ES-I3 (cell line): Measurements from ENCODE around the gene ABCA6.

Experiments used
- H3K36me3 ChIP-seq: 2 replicates; pipeline ENCODE4 v1.6.1; 2013; ENCODE audit warnings: mild to moderate bottlenecking, low read length, control low read depth, moderate library complexity; ENCODE audit not compliant: insufficient read depth
- H3K4me1 ChIP-seq: 2 replicates; pipeline ENCODE4 v1.6.1; 2013; ENCODE audit warnings: mild to moderate bottlenecking, control low read depth, low read length; ENCODE audit not compliant: insufficient read depth
- H3K9ac ChIP-seq: 2 replicates; pipeline ENCODE4 v1.6.1; 2013; ENCODE audit warnings: low read depth, mild to moderate bottlenecking, low read length, moderate library complexity
- H3K9me3 ChIP-seq: 2 replicates; pipeline ENCODE4 v1.6.1; 2013; ENCODE audit warnings: mild to moderate bottlenecking, low read length, moderate library complexity; ENCODE audit not compliant: control insufficient read depth, insufficient read depth

ABCA6 gene

DNA sequence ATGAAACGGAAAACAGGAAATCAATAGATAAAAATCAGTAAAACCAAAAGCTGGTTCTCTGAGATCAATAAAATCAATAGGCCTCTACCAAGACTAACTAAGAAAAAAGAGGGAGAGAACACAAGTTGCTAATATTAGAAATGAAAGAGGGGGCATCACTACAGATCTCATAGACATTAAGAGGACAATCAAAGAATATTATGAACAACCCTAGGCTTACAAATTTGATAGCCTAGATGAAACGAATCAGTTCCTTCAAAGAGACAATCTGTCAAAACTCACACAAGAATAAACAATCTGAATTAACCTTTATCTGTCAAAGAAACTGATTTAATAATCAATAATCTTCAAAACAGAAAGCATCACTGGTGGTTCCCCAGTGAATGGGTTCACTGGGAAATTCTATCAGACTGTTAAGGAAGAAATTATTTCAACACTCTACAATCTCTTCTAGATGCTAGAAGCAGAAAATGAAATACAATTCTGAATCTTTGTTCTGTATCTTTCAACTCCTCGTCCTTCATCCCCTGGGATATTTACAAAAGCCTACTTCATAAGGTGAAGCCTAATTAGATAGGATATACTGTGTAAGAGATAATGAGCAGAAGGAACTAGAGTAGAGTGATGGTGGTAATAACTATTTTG, 85.4 kb downstream of the ABCA6 start:
- H3K9me3 ChIP-seq: no peaks in the 10 kb centered on the region
- no peak overlapping the region for H3K9ac ChIP-seq
- H3K4me1 ChIP-seq: no peaks in the 10 kb centered on the region
- no peaks in the 10 kb centered on the region for H3K36me3 ChIP-seq

DNA sequence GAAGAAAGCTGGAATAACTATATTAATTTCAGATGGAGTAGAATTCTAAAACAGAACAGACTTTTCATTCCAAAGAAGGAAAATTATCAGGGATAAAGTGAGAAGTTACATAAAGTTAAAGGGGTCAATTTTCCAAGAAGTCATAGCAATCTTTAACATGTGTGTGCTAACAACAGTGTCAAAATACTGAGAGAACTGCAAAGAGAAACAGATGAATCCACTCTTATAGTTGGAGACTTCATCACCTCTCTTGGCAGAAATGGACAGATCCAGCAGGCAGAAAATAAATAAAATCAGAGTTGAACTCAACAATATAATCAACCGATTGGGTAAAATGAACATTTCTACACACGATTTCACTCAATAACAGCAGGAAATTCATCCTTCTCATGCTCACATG, 86.4 kb downstream of the ABCA6 start:
- no peak overlapping the region for H3K9ac ChIP-seq

DNA sequence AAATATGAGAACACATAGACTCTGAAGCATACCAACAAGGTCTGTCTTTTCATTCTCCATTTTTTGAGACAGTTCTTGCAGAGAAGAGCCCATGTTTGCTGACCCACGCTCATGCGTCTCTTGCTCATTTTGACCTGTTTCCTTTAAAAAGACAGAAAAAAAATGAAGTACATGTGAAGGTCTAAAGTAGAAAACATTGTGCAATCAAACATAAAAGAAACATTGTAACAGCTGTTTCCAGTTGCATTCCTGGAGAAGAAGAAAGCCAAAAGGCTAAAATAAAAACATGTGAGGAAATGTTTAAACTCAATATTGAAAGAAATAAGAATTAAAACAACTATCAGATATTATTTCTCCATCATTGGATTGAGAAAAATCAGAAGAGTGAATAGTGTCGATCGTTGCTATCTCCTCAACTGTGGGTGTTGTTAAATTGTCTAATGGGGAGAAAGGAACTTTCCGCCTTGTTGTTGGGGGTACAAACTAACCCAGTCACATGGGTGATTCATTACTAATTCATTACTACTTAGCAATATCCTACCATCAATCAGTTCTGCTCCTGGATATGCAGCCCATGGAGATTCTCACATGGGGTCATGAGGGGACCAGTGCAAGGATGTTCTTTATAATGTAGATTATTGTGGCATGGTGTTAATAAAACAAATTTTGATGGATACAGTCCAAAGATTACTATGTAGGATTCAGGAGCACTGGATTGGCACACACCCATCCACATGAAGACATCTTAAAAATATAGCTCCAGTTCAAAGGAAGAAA, 90.5 kb downstream of the ABCA6 start:
- no peaks in the 10 kb centered on the region for H3K36me3 ChIP-seq
- H3K9me3 ChIP-seq: no peaks in the 10 kb centered on the region
- no peaks in the 10 kb centered on the region for H3K4me1 ChIP-seq
- no peak overlapping the region for H3K9ac ChIP-seq

More for the DNA sequence above, 86.4 kb downstream of the ABCA6 start:
- Histone ChIP-seq H3K4me1 (no peaks in the 10 kb centered on the region), H3K36me3 (no peaks in the 10 kb centered on the region), H3K9me3 (no peaks in the 10 kb centered on the region)

DNA sequence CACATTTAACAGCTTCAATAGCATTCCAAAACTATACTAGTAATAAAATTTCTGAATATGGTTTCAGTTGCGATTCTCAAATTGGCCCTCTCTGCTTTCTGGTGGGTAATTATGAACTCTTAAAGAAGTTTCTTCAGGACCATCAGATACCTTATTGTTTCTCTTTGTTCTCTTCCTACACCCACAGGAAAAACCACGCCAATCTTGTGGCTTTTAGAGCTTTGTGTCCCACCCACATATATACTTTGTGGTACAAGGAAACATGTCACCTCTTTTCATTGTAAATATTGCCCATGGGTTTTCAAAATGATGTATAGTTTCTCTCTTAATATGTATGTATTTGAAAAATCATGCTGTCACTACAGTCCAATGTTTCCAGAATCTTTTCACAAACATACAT, 93.1 kb downstream of the ABCA6 start:
- Histone ChIP-seq H3K9me3 (no peaks in the 10 kb centered on the region), H3K4me1 (no peaks in the 10 kb centered on the region), H3K9ac (no peak overlapping the region), H3K36me3 (no peaks in the 10 kb centered on the region)

DNA sequence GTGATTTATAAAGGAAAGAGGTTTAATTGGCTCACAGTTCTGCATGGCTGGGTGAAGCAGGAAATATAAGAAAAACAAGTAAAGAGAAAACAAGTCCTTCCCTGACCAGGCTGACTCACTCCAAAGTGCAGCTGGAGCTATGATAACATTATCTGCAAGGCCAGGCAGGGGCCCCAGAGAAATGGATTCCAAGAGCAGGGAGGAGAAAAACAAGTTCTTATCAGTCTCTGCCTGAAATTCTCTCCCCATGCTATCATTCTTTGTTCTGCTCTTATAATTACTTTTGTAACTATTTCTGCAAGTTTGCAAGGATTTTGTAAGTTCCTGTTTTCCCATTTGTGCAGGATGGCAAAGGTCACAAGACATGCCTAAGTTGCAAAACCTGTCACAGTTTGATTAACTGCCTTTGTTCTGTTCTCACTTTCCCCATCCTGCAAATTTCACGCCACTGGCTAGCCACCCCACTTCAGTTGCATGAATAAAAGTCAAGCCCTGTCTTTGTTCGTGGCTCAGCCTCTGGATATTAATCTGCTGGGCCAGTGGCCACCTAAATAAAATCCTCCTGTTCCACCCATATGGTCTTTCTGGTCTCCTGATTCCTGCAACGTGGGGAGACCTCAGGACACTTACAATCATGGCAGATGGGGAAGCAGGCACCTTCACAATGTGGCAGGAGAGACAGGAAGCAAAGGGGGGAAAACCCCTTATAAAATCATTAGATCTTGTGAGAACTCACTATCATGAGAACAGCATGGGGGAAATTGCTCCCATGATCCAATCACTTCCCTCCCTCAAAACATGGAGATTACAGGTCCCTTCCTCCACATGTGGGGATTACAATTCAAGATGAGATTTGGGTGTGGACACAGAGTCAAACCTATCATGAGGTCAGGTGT, 94.1 kb downstream of the ABCA6 start:
- Histone ChIP-seq H3K4me1 (no peaks in the 10 kb centered on the region), H3K9ac (no peak overlapping the region), H3K9me3 (no peaks in the 10 kb centered on the region), H3K36me3 (no peaks in the 10 kb centered on the region)

- H3K36me3 ChIP-seq: no peaks in the 10 kb centered on the region
- H3K9me3 ChIP-seq: no peaks in the 10 kb centered on the region
Observed at GRCh38 chr17:69046121-69046807, 95.4 kb downstream of the ABCA6 start.

GRCh38 chr17:69045646-69046045, 96.0 kb downstream of the ABCA6 start:
- Histone ChIP-seq H3K9ac (no peak overlapping the region), H3K9me3 (no peaks in the 10 kb centered on the region), H3K36me3 (no peaks in the 10 kb centered on the region), H3K4me1 (no peaks in the 10 kb centered on the region)

More at GRCh38 chr17:69046121-69046807, 95.4 kb downstream of the ABCA6 start:
- Histone ChIP-seq H3K4me1 (no peaks in the 10 kb centered on the region), H3K9ac (no peak overlapping the region)

GRCh38 chr17:69044371-69044770, 97.3 kb downstream of the ABCA6 start:
- H3K9me3 ChIP-seq: no peaks in the 10 kb centered on the region
- H3K4me1 ChIP-seq: no peaks in the 10 kb centered on the region
- no peaks in the 10 kb centered on the region for H3K36me3 ChIP-seq
- no peak overlapping the region for H3K9ac ChIP-seq

GRCh38 chr17:69043098-69043734, 98.5 kb downstream of the ABCA6 start:
- Histone ChIP-seq H3K4me1 (no peaks in the 10 kb centered on the region), H3K36me3 (no peaks in the 10 kb centered on the region), H3K9me3 (no peaks in the 10 kb centered on the region), H3K9ac (no peak overlapping the region)

DNA sequence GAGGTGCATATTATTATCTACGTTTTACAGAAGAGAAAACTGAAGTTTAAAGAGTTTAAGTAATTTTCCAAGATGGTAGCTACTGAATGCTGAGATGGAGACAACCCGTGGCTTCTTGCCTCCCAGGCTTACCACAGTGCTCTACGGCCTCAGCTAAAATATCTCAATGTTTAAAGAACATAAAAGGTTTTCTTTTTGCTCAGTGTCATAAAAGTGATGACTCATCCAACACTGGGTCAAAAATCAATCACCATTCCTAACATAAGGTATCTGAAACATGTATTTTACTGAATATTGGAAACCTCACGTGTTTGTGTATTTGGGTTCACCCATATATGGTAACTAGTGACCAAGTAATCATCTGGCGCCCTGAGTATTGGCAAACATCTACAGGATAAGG, 99.4 kb downstream of the ABCA6 start:
- H3K4me1 ChIP-seq: no peaks in the 10 kb centered on the region
- H3K9me3 ChIP-seq: no peaks in the 10 kb centered on the region
- H3K9ac ChIP-seq: no peak overlapping the region
- H3K36me3 ChIP-seq: no peaks in the 10 kb centered on the region

- H3K4me1 ChIP-seq: no peaks in the 10 kb centered on the region
- H3K9ac ChIP-seq: no peak overlapping the region
- no peaks in the 10 kb centered on the region for H3K36me3 ChIP-seq
- H3K9me3 ChIP-seq: no peaks in the 10 kb centered on the region
Observed at GRCh38 chr17:69031839-69032238, 109.9 kb downstream of the ABCA6 start.

- no peak overlapping the region for H3K9ac ChIP-seq
- no peaks in the 10 kb centered on the region for H3K4me1 ChIP-seq
- H3K36me3 ChIP-seq: no peaks in the 10 kb centered on the region
- H3K9me3 ChIP-seq: no peaks in the 10 kb centered on the region
Observed at GRCh38 chr17:69030169-69030568, 111.5 kb downstream of the ABCA6 start.
